Stomach (tissue), 9 donors: ENCODE results near the gene SYTL5. TPM values are rescaled to one million over a fixed set of nuclear protein-coding genes. Genes with fewer than 3 reads are reported as not detected.

Experiments
- DNase-seq, 2 donors: peaks; one replicate each; pipeline versions ENCODE4 v3.0.0 to v3.0.0-alpha.2; 2013 to 2019
- H3K27ac ChIP-seq, 5 donors: fragments of 200-600 bp in 4 of 5; sonication (generic) in 4 of 5; one replicate each; pipeline ENCODE4 v1.5.1; 2013 to 2019; ENCODE audit warnings: mild to moderate bottlenecking in 1 of 5, moderate library complexity in 1 of 5
- H3K27me3 ChIP-seq, 3 donors: fragments of 200-600 bp; sonication (generic); one replicate each; pipeline ENCODE4 v1.5.1; 2017 to 2019; ENCODE audit warnings: mixed run types in 1 of 3
- H3K36me3 ChIP-seq, 4 donors: fragments of 200-600 bp; sonication (generic); 1 replicate in 3 of 4; 2 replicates in 1 of 4; pipeline ENCODE4 v1.5.1; 2016 to 2019
- H3K4me1 ChIP-seq, 4 donors: fragments of 200-600 bp; sonication (generic); one replicate each; pipeline ENCODE4 v1.5.1; 2016 to 2019
- H3K4me3 ChIP-seq, 4 donors: fragments of 200-600 bp; sonication (generic) in 3 of 4; one replicate each; pipeline ENCODE4 v1.5.1; 2016 to 2019; ENCODE audit warnings: mild to moderate bottlenecking in 1 of 4
- H3K9me3 ChIP-seq, 4 donors: fragments of 200-600 bp; sonication (generic); one replicate each; pipeline ENCODE4 v1.5.1; 2016 to 2019
- EP300 ChIP-seq: sonication (generic); formaldehyde crosslinking; IDR thresholded peaks from one replicate; pipeline ENCODE4 v1.6.1; 2017; ENCODE audit warnings: antibody characterized with exemption
- POLR2A ChIP-seq, 4 donors: fragments of 450-650 bp; IDR thresholded peaks; one replicate each; pipeline ENCODE4 v1.6.1; 2016; ENCODE audit warnings: antibody characterized with exemption in 4 of 4, control low read depth in 2 of 4, mild to moderate bottlenecking in 1 of 4, moderate library complexity in 1 of 4
- POLR2AphosphoS5 ChIP-seq, 3 donors: sonication (generic); formaldehyde crosslinking; IDR thresholded peaks; one replicate each; pipeline ENCODE4 v1.6.1; 2016; ENCODE audit warnings: antibody characterized with exemption in 3 of 3
- WGBS, 5 donors: extraction: QIAGEN DNeasy Blood & Tissue Kit in 3 of 5; methylation state at CpG; one replicate each; pipeline versions ENCODE4 v1.1.5 to v1.1.7; 2013 to 2018; 5-methylcytosine and 5-hydroxymethylcytosine counted together
- intact Hi-C: fragments of 100-400 bp; cut with DNase I; formaldehyde crosslinking; loops from one replicate; pipeline ENCODE4 v1.15.1; 2023; ENCODE audit warnings: low total_unique reads
- polyA plus RNA-seq, 3 donors: library from polyadenylated mRNA; stranded (reverse); fragments of 200-250 nt; gene quantifications; one replicate each; pipeline ENCODE4 v1.2.3, GENCODE V29; 2013
- total RNA-seq, 5 donors: library from RNA; depleted of rRNA; stranded (reverse); fragments of >200 nt; gene quantifications; one replicate each; pipeline versions ENCODE4 v1.1.0 to v1.2.3, GENCODE V29; 2014 to 2016
- TF ChIP-seq, protein P1 (sequence below), 7 experiments: fragments of 450-650 bp in 4 of 7; fragments of 200-600 bp in 3 of 7; sonication (generic) in 3 of 7; IDR thresholded peaks; one replicate each; pipeline ENCODE4 v1.5.1; 2016 to 2019; ENCODE audit warnings: antibody characterized with exemption in 7 of 7, control low read depth in 2 of 7, mild to moderate bottlenecking in 1 of 7
- donor health status: healthy with polysubstance abuse.
- donor health status: Bipolar disorder and iron deficiency.
- donor health status: healthy.

The SYTL5 gene
- total and polyA plus RNA-seq, 8 donors = under 0.01 to 18.9 (median 4.9) TPM

GRCh38 chrX:38041237-38041636, 34.9 kb downstream of the SYTL5 start:
- H3K27me3 ChIP-seq = no peaks in the 10 kb centered on the region
- peaks cover 0 to 8% (median 0%) of the 10 kb centered on the region in 4 donors for H3K4me1 ChIP-seq
- H3K4me3 ChIP-seq = no peak overlapping the region
- DNase-seq = no peak
- TF ChIP-seq, protein P1, sequence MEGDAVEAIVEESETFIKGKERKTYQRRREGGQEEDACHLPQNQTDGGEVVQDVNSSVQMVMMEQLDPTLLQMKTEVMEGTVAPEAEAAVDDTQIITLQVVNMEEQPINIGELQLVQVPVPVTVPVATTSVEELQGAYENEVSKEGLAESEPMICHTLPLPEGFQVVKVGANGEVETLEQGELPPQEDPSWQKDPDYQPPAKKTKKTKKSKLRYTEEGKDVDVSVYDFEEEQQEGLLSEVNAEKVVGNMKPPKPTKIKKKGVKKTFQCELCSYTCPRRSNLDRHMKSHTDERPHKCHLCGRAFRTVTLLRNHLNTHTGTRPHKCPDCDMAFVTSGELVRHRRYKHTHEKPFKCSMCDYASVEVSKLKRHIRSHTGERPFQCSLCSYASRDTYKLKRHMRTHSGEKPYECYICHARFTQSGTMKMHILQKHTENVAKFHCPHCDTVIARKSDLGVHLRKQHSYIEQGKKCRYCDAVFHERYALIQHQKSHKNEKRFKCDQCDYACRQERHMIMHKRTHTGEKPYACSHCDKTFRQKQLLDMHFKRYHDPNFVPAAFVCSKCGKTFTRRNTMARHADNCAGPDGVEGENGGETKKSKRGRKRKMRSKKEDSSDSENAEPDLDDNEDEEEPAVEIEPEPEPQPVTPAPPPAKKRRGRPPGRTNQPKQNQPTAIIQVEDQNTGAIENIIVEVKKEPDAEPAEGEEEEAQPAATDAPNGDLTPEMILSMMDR (IDR thresholded peaks at IDR 0.05) = no peak
- TF ChIP-seq POLR2A (IDR thresholded peaks at IDR 0.05) = no peak
- no peak for TF ChIP-seq POLR2AphosphoS5 (IDR thresholded peaks at IDR 0.05)
- no peak for TF ChIP-seq EP300
- WGBS, 5 donors = 15 to 36% (median 23%) methylated on average over 3 of the region's 3 CpGs
- intact Hi-C loops = no loop called here
- no peak overlapping the region for H3K27ac ChIP-seq
- H3K36me3 ChIP-seq = no peaks in the 10 kb centered on the region
- H3K9me3 ChIP-seq = no peaks in the 10 kb centered on the region

GRCh38 chrX:38044701-38045100, 38.3 kb downstream of the SYTL5 start:
- no peak for DNase-seq
- H3K27me3 ChIP-seq = no peaks in the 10 kb centered on the region
- H3K4me3 ChIP-seq = no peak overlapping the region
- intact Hi-C loops = no loop called here
- peak overlapping the region in 1 of 5 donors; percentile 50 for H3K27ac ChIP-seq
- peaks cover 0 to 9% (median 0%) of the 10 kb centered on the region in 4 donors for H3K4me1 ChIP-seq
- no peaks in the 10 kb centered on the region for H3K36me3 ChIP-seq
- TF ChIP-seq, protein P1 (IDR thresholded peaks at IDR 0.05) = no peak
- TF ChIP-seq POLR2A (IDR thresholded peaks at IDR 0.05) (no peak), EP300 (no peak), POLR2AphosphoS5 (IDR thresholded peaks at IDR 0.05) (no peak)
- WGBS, 5 donors = 27 to 39% (median 34%) methylated on average over 3 of the region's 3 CpGs
- peaks cover 0 to 10% (median 0%) of the 10 kb centered on the region in 4 donors for H3K9me3 ChIP-seq

DNA sequence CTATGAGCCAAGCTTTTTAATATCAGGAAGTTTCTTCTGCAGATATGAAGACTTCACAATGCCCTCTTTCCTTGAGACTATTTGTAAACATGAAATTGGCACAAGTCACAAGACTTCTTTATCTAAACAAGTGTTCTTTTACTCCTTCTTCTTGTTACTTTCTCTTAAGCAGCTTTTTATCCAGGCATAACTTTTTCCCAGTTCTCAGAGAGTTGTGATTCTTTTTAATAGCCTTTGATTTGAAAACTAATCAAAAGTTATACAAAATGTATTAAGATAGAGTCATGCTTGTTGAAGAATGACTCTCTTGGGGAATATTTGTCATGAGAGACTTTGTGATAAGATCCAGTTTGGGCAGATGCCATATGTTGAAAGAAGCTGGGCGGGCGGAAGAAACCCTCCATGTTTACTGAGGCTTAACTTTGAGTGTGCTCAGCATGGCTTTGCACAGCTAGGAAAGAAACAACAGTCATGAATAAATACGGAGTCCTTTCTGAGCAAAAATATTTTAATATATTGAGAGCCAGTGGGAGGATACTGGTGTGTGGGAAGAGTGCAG, 39.3 kb downstream of the SYTL5 start:
- intact Hi-C loops = no loop called here

DNA sequence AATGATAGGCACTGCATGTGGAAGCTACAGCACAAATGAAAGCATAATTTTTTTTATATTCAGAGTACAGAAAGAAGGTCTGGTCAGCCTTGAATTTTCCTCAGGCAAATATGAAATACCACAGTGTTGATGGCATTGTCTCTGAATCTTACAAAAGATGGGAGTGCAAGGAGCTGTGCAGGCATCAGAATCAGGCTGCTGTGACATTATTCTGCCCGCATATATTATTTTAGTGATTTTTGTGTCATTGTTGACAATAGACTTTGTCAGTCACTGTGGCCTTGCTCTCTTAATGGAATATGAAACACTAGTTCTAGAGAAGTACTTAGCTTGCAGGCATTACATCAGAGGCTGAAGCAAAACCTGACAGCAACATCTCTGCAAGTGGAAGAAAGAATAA, 42.5 kb downstream of the SYTL5 start:
- Histone ChIP-seq H3K9me3 (peaks cover 0 to 10% (median 0%) of the 10 kb centered on the region in 4 donors), H3K4me1 (peaks cover 0 to 9% (median 0%) of the 10 kb centered on the region in 4 donors), H3K27me3 (no peaks in the 10 kb centered on the region), H3K4me3 (no peak overlapping the region), H3K36me3 (no peaks in the 10 kb centered on the region), H3K27ac (no peak overlapping the region)
- intact Hi-C loops = no loop called here
- 70 to 84% (median 82%) methylated on average over 1 of the region's 1 CpG for WGBS, 5 donors
- TF ChIP-seq POLR2AphosphoS5 (IDR thresholded peaks at IDR 0.05) (no peak), POLR2A (IDR thresholded peaks at IDR 0.05) (no peak)
- DNase-seq = no peak

More for the DNA sequence above, 39.3 kb downstream of the SYTL5 start:
- H3K4me1 ChIP-seq = peaks cover 0 to 9% (median 0%) of the 10 kb centered on the region in 4 donors
- peaks cover 0 to 10% (median 0%) of the 10 kb centered on the region in 4 donors for H3K9me3 ChIP-seq
- H3K27ac ChIP-seq = peak overlapping the region in 2 of 5 donors; percentile 43 to 50
- TF ChIP-seq EP300 (no peak), POLR2AphosphoS5 (IDR thresholded peaks at IDR 0.05) (peak in 2 of 3 donors; percentile 11 to 57), POLR2A (IDR thresholded peaks at IDR 0.05) (no peak)
- TF ChIP-seq, protein P1 (IDR thresholded peaks at IDR 0.05) = no peak
- no peaks in the 10 kb centered on the region for H3K36me3 ChIP-seq
- 24 to 47% (median 38%) methylated on average over 3 of the region's 3 CpGs for WGBS, 5 donors
- H3K4me3 ChIP-seq = no peak overlapping the region
- peak; percentile 48 to 51 for DNase-seq
- no peaks in the 10 kb centered on the region for H3K27me3 ChIP-seq

DNA sequence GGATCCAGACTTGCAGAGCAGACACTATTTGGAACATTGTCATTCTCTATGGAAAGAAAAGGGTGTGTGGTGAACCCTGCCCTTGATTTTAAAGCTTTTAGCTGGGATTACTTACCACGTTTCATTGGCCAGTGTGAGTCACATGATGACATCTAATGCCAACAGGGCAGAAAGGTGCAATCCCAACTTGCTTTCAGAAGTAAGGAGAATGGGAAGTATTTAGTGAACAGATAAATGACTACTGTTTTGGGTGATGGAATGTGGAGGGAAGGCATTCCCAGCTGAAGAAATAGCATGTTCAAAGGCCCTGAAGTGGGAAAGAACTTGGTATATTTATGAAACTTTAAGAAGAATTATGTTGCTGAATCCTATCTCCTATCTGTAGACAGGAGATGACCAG, 44.5 kb downstream of the SYTL5 start:
- Histone ChIP-seq H3K4me1 (peaks cover 0 to 4% (median 0%) of the 10 kb centered on the region in 4 donors), H3K36me3 (no peaks in the 10 kb centered on the region), H3K27ac (no peak overlapping the region), H3K27me3 (no peaks in the 10 kb centered on the region), H3K9me3 (peaks cover 0 to 10% (median 0%) of the 10 kb centered on the region in 4 donors), H3K4me3 (no peak overlapping the region)
- DNase-seq = no peak
- WGBS, 5 donors = 32 to 80% (median 57%) methylated on average over 1 of the region's 1 CpG
- intact Hi-C loops = no loop called here
- TF ChIP-seq POLR2A (IDR thresholded peaks at IDR 0.05) = no peak
- no peak for TF ChIP-seq EP300
- no peak for TF ChIP-seq POLR2AphosphoS5 (IDR thresholded peaks at IDR 0.05)
- TF ChIP-seq, protein P1 (IDR thresholded peaks at IDR 0.05) = no peak
